GM12878 (cell line): Measurements from ENCODE around the gene PLEKHH1. TPM values are rescaled to one million over a fixed set of nuclear protein-coding genes. Genes with fewer than 3 reads are reported as not detected.

Source experiments
- ATAC-seq: fragments of 200-7000 bp; cut with Tn5 transposase; 3 replicates; pipeline ENCODE4 v1.9.1; 2020; ENCODE audit warnings: mild to moderate bottlenecking, moderate library complexity
- BruUV-seq: library from RNA; stranded (reverse); fragments of 400-500 nt; replicated peaks from 2 replicates; lab custom pipeline; 2021; lab: Mats Ljungman, UMichigan
- CTCF ChIA-PET: fragments of 300-600 bp; sonication (Branson Sonifier 250); formaldehyde crosslinking; extraction: SDS; loops from one replicate; lab custom pipeline; 2021; ENCODE audit warnings: inconsistent platforms; lab: Yijun Ruan, JAX
- POLR2A ChIA-PET: fragments of 350-600 bp; formaldehyde crosslinking; extraction: SDS; loops from one replicate; lab custom pipeline; 2021; ENCODE audit warnings: inconsistent platforms; lab: Charles Lee
- RAD21 ChIA-PET: fragments of 300-600 bp; sonication (Branson Sonifier 250); formaldehyde crosslinking; loops from one replicate; lab custom pipeline; 2023; ENCODE audit warnings: antibody characterized with exemption; ENCODE audit not compliant: unreplicated experiment; lab: Charles Lee
- SMC1A ChIA-PET: fragments of 300-600 bp; sonication (Branson Sonifier 250); formaldehyde crosslinking; loops from one replicate; lab custom pipeline; 2023; ENCODE audit not compliant: unreplicated experiment, uncharacterized antibody; lab: Charles Lee
- DNase-seq: peaks from one replicate; pipeline ENCODE4 v3.0.0-alpha.2; 2011; ENCODE audit warnings: low read depth, low spot score
- FAIRE-seq: peaks from 3 replicates; lab custom pipeline; 2011; peaks lifted over from hg19 to GRCh38; lab: Jason Lieb, UNC
- H2AFZ ChIP-seq: 2 replicates; pipeline ENCODE4 v1.6.0; 2011; ENCODE audit warnings: low read depth, low read length, control low read depth; ENCODE audit not compliant: control insufficient read depth
- H3K27ac ChIP-seq: 2 replicates; pipeline ENCODE4 v1.5.1; 2011; ENCODE audit warnings: control low read depth; ENCODE audit not compliant: control insufficient read depth, insufficient read depth
- H3K27me3 ChIP-seq, 2 experiments: replicated peaks in 1 of 2; 2 replicates each; pipeline versions ENCODE4 v1.6.0 to v1.6.1; 2011; ENCODE audit warnings: low read length in 1 of 2; ENCODE audit not compliant: control insufficient read depth in 2 of 2, insufficient read depth in 2 of 2
- H3K36me3 ChIP-seq, 2 experiments: 2 replicates each; pipeline ENCODE4 v1.5.1; 2011; ENCODE audit warnings: low read length in 1 of 2; ENCODE audit not compliant: control insufficient read depth in 2 of 2, insufficient read depth in 2 of 2
- H3K4me1 ChIP-seq: 2 replicates; pipeline ENCODE4 v1.6.1; 2011; ENCODE audit warnings: mild to moderate bottlenecking, low read length, moderate library complexity, mixed read lengths; ENCODE audit not compliant: control insufficient read depth, insufficient read depth
- H3K4me2 ChIP-seq: 2 replicates; pipeline ENCODE4 v1.6.0; 2011; ENCODE audit warnings: control low read depth; ENCODE audit not compliant: control insufficient read depth, insufficient read depth
- H3K4me3 ChIP-seq: fragments of 200-600 bp; sonication (generic); 2 replicates; pipeline ENCODE4 v1.5.1; 2016
- H3K79me2 ChIP-seq: 2 replicates; pipeline ENCODE4 v1.6.0; 2011; ENCODE audit warnings: low read length; ENCODE audit not compliant: control insufficient read depth, insufficient read depth
- H3K9ac ChIP-seq: 2 replicates; pipeline ENCODE4 v1.8.0; 2011; ENCODE audit warnings: low read length, control low read depth, mixed read lengths; ENCODE audit not compliant: control insufficient read depth, insufficient read depth
- H3K9me3 ChIP-seq: replicated peaks from 3 replicates; pipeline ENCODE4 v1.5.1; 2011; ENCODE audit warnings: mild to moderate bottlenecking, low read length; ENCODE audit not compliant: control insufficient read depth, insufficient read depth
- H4K20me1 ChIP-seq: 2 replicates; pipeline ENCODE4 v1.6.0; 2011; ENCODE audit not compliant: control insufficient read depth, insufficient read depth
- ATF7 ChIP-seq: fragments of 450-650 bp; IDR thresholded peaks from 2 replicates; pipeline ENCODE4 v1.6.1; 2016; ENCODE audit warnings: low read depth, mild to moderate bottlenecking
- BCL11A ChIP-seq: IDR thresholded peaks from 2 replicates; pipeline ENCODE4 v1.6.1; 2011; ENCODE audit warnings: low read depth, low read length
- CBX5 ChIP-seq: sonication (generic); IDR thresholded peaks from 2 replicates; pipeline ENCODE4 v1.6.1; 2016; ENCODE audit warnings: low read depth, moderate library complexity, mild to moderate bottlenecking, inconsistent platforms
- DPF2 ChIP-seq: fragments of 450-650 bp; IDR thresholded peaks from 2 replicates; pipeline ENCODE4 v1.6.1; 2017; ENCODE audit warnings: mild to moderate bottlenecking
- ELK1 ChIP-seq: IDR thresholded peaks from 2 replicates; pipeline ENCODE4 v1.6.1; 2012; ENCODE audit warnings: low read depth, low read length, improper control_type of control experiment
- GABPA ChIP-seq: IDR thresholded peaks from 2 replicates; pipeline ENCODE4 v1.6.1; 2014; ENCODE audit warnings: antibody characterized with exemption, low read depth, mild to moderate bottlenecking, inconsistent platforms
- HDAC2 ChIP-seq: fragments of 200-600 bp; sonication (generic); IDR thresholded peaks from 2 replicates; pipeline ENCODE4 v1.6.1; 2017
- IKZF1 ChIP-seq: fragments of 450-650 bp; conservative IDR thresholded peaks from 2 replicates; pipeline ENCODE4 v1.6.1; 2017; ENCODE audit warnings: antibody characterized with exemption, mild to moderate bottlenecking
- KDM1A ChIP-seq: fragments of 200-600 bp; sonication (generic); IDR thresholded peaks from 2 replicates; pipeline ENCODE4 v1.6.1; 2016; ENCODE audit warnings: borderline replicate concordance
- MYC ChIP-seq: IDR thresholded peaks from 2 replicates; pipeline ENCODE4 v1.6.1; 2011; ENCODE audit warnings: mild to moderate bottlenecking, low read length, moderate library complexity, inconsistent platforms; ENCODE audit not compliant: insufficient read depth, insufficient replicate concordance, insufficient read length, severe bottlenecking
- NR2C1 ChIP-seq: fragments of 450-650 bp; IDR thresholded peaks from 2 replicates; pipeline ENCODE4 v1.6.1; 2017; ENCODE audit warnings: antibody characterized with exemption, mild to moderate bottlenecking, moderate library complexity
- POLR2AphosphoS2 ChIP-seq: IDR thresholded peaks from 2 replicates; pipeline ENCODE4 v1.6.1; 2011; ENCODE audit warnings: low read depth, mild to moderate bottlenecking, low read length, improper control_type of control experiment, moderate library complexity
- TCF12 ChIP-seq: IDR thresholded peaks from 2 replicates; pipeline ENCODE4 v1.6.1; 2011; ENCODE audit warnings: low read depth, mild to moderate bottlenecking, low read length
- ZBED1 ChIP-seq: IDR thresholded peaks from 2 replicates; pipeline ENCODE4 v1.6.1; 2016; ENCODE audit warnings: borderline replicate concordance
- ZBTB40 ChIP-seq: fragments of 450-650 bp; IDR thresholded peaks from 2 replicates; pipeline ENCODE4 v1.6.1; 2016; ENCODE audit warnings: mild to moderate bottlenecking, moderate library complexity, borderline replicate concordance
- ZNF274 ChIP-seq: IDR thresholded peaks from one replicate; pipeline ENCODE4 v1.8.0; 2011; ENCODE audit not compliant: insufficient read length, insufficient read depth
- ZZZ3 ChIP-seq: IDR thresholded peaks from 2 replicates; pipeline ENCODE4 v1.6.1; 2011; ENCODE audit warnings: low read depth; ENCODE audit not compliant: control insufficient read depth, insufficient read length
- WGBS: methylation state at CpG from one replicate; pipeline ENCODE4 v1.1.6; 2016; ENCODE audit warnings: low lambda C conversion rate; ENCODE audit not compliant: insufficient replicate concordance, insufficient coverage; ENCODE audit errors: missing lambda C conversion rate; 5-methylcytosine and 5-hydroxymethylcytosine counted together
- in situ Hi-C: fragments of 300-500 bp; cut with MboI; formaldehyde crosslinking; loops from 9 replicates; pipeline ENCODE4 v1.14.3; 2018; ENCODE audit warnings: mixed read lengths
- intact Hi-C: fragments of 100-400 bp; cut with micrococcal nuclease; formaldehyde crosslinking; loops from one replicate; pipeline ENCODE4 v1.14.2; 2022; ENCODE audit not compliant: unreplicated experiment
- polyA plus RNA-seq, 11 experiments: library from polyadenylated mRNA; depleted of rRNA in 4 of 11; unstranded in 6 of 11; stranded (reverse) in 5 of 11; fragments of >200 nt; fragmentation: Nextera tagmentation in 4 of 11; fragmentation: Illumina TruSeq in 1 of 11; extraction: Ambion mirVana in 4 of 11; extraction: Trizol in 1 of 11; gene quantifications; 1 replicate in 1 of 11; 2 replicates in 10 of 11; pipeline versions ENCODE4 v1.2.1 to v1.2.3, GENCODE V29; 2011 to 2016; ENCODE audit warnings: inconsistent platforms in 2 of 11, missing spikeins in 2 of 11, low read depth in 1 of 11
- total RNA-seq, 4 experiments: library from RNA; depleted of rRNA in 3 of 4; stranded (reverse); fragments of >200 nt in 3 of 4; fragmentation: Illumina TruSeq in 1 of 4; extraction: Trizol in 1 of 4; gene quantifications; 2 replicates each; pipeline versions ENCODE4 v1.2.1 to v1.2.3, GENCODE V29; 2013 to 2021

Gene PLEKHH1
- total and polyA plus RNA-seq, 10 of the 15 experiments (the other 5 are each of a cell fraction or from before 2014, with no cell fraction given), result 0.11 to 0.95 (median 0.41) TPM

- no peak overlapping the region for H3K9ac ChIP-seq
- ChIA-PET POLR2A (no interaction called here), RAD21 (no interaction called here), CTCF (interaction anchor here (0.6 kb wide), 1 partner anchor 322 kb away, joined by 4 read pairs; no protein-coding TSS in a partner anchor), SMC1A (interaction anchor here (0.6 kb wide), 1 partner anchor 13 kb away, joined by 3 read pairs; no protein-coding TSS in a partner anchor)
- no peaks in the 10 kb centered on the region; a peak in 1 of 4 replicates for H3K36me3 ChIP-seq
- no peaks in the 10 kb centered on the region for H4K20me1 ChIP-seq
- BruUV-seq, result no TSS peak
- H3K9me3 ChIP-seq, result peaks cover 31% of the 10 kb centered on the region
- in situ Hi-C loops (no loop called here), intact Hi-C loops (no loop called here)
- H3K27ac ChIP-seq, result no peak overlapping the region
- ATAC-seq, result no peak
- no peak for FAIRE-seq
- H3K79me2 ChIP-seq, result no peaks in the 10 kb centered on the region
- no peak overlapping the region for H3K4me3 ChIP-seq
- H3K27me3 ChIP-seq, result no peaks in the 10 kb centered on the region
- no peak overlapping the region for H3K4me2 ChIP-seq
- TF ChIP-seq NR2C1, result no peak
- TF ChIP-seq KDM1A, result no peak
- TF ChIP-seq BCL11A, result no peak
- TF ChIP-seq ZBTB40, result no peak
- no peak for TF ChIP-seq IKZF1
- no peak for TF ChIP-seq POLR2AphosphoS2
- no peak for TF ChIP-seq GABPA
- no peak for TF ChIP-seq ZNF274
- no peak for TF ChIP-seq MYC
- TF ChIP-seq ELK1, result no peak
- no peak for TF ChIP-seq CBX5
- no peak for TF ChIP-seq DPF2
- no peak for TF ChIP-seq ZZZ3
- TF ChIP-seq ATF7, result no peak
- TF ChIP-seq HDAC2, result no peak
- no peak for TF ChIP-seq TCF12
- no peak for TF ChIP-seq ZBED1
- 99% methylated on average over 4 of the region's 4 CpGs for WGBS
- no peak overlapping the region for H2AFZ ChIP-seq
- no peak for DNase-seq
- H3K4me1 ChIP-seq, result peaks cover 38% of the 10 kb centered on the region
Observed at GRCh38 chr14:67490196-67490595, 42.9 kb upstream of the PLEKHH1 start.
